ENCODE measurements around the gene PHKA1. TPM values are rescaled to one million over a fixed set of nuclear protein-coding genes. Genes with fewer than 3 reads are reported as not detected.

Gene PHKA1
- total and polyA plus RNA-seq, 2 donors (not counting 1 experiment from before 2014, with no cell fraction given) = 0.07 to 0.20 TPM

- Mint-ChIP-seq H3K4me1 (no peaks in the 10 kb centered on the region), H3K27me3 (no peaks in the 10 kb centered on the region), H3K9me3 (ENCODE audit: insufficient read depth) (no peaks in the 10 kb centered on the region), H3K27ac (no peak overlapping the region), H3K4me3 (no peak overlapping the region)
- POLR2A ChIA-PET = no interaction called here
- no peaks in the 10 kb centered on the region for H3K79me2 ChIP-seq (ENCODE audit: control insufficient read depth, insufficient read depth, low read length)
- H2AFZ ChIP-seq (ENCODE audit: insufficient read depth, low read depth, low read length, poor library complexity, severe bottlenecking) = no peak overlapping the region
- no peak for ATAC-seq (ENCODE audit: low read depth)
- TF ChIP-seq CTCF (IDR thresholded peaks at IDR 0.05) (no peak), EZH2 (IDR thresholded peaks at IDR 0.05; ENCODE audit: borderline replicate concordance, insufficient read depth, low read depth, low read length, poor library complexity, severe bottlenecking) (no peak)
- H3K4me2 ChIP-seq (replicated peaks; ENCODE audit: low read depth, low read length, poor library complexity, severe bottlenecking) = no peak overlapping the region
- no peak for DNase-seq
- H3K27me3 ChIP-seq (replicated peaks in 1 of 4; ENCODE audit: control extremely low read depth in 1 of 4, control insufficient read depth in 3 of 4, insufficient read depth in 4 of 4, low read length in 3 of 4) = no peaks in the 10 kb centered on the region
- H3K4me1 ChIP-seq (ENCODE audit: control insufficient read depth in 2 of 2, insufficient read depth in 2 of 2, low read length in 2 of 2) = no peaks in the 10 kb centered on the region
- WGBS (ENCODE audit: insufficient coverage) = 100% methylated on average over 1 of the region's 2 CpGs
- CTCF ChIA-PET = no interaction called here
- intact Hi-C loops (cut with micrococcal nuclease) = no loop called here
- no peaks in the 10 kb centered on the region for H3K9me3 ChIP-seq (ENCODE audit: control extremely low read depth in 1 of 3, control insufficient read depth in 2 of 3, insufficient read depth in 1 of 3, low read length in 2 of 3)
- H3K36me3 ChIP-seq (replicated peaks in 1 of 2; ENCODE audit: control extremely low read depth in 1 of 2, control insufficient read depth in 1 of 2, extremely low read depth in 1 of 2, insufficient read depth in 2 of 2, low read length in 1 of 2) = no peaks in the 10 kb centered on the region
- H3K4me3 ChIP-seq (ENCODE audit: control extremely low read depth in 1 of 5, extremely low read depth in 1 of 5, insufficient read depth in 1 of 5, low read depth in 2 of 5, low read length in 4 of 5) = no peak overlapping the region
- H3K27ac ChIP-seq (ENCODE audit: low read length in 2 of 2) = no peak overlapping the region
- H4K20me1 ChIP-seq (ENCODE audit: control insufficient read depth, insufficient read depth, low read length, poor library complexity, severe bottlenecking) = no peaks in the 10 kb centered on the region
- no peak overlapping the region for H3K9ac ChIP-seq (ENCODE audit: low read length)
Observed at GRCh38 chrX:72694170-72694569, 19.9 kb downstream of the PHKA1 start.

- Histone ChIP-seq H3K36me3 (replicated peaks in 1 of 2; ENCODE audit: control extremely low read depth in 1 of 2, control insufficient read depth in 1 of 2, extremely low read depth in 1 of 2, insufficient read depth in 2 of 2, low read length in 1 of 2) (no peaks in the 10 kb centered on the region), H3K27me3 (replicated peaks in 1 of 4; ENCODE audit: control extremely low read depth in 1 of 4, control insufficient read depth in 3 of 4, insufficient read depth in 4 of 4, low read length in 3 of 4) (no peaks in the 10 kb centered on the region), H2AFZ (ENCODE audit: insufficient read depth, low read depth, low read length, poor library complexity, severe bottlenecking) (no peak overlapping the region), H3K4me3 (ENCODE audit: control extremely low read depth in 1 of 5, extremely low read depth in 1 of 5, insufficient read depth in 1 of 5, low read depth in 2 of 5, low read length in 4 of 5) (no peak overlapping the region), H3K4me2 (replicated peaks; ENCODE audit: low read depth, low read length, poor library complexity, severe bottlenecking) (no peak overlapping the region), H4K20me1 (ENCODE audit: control insufficient read depth, insufficient read depth, low read length, poor library complexity, severe bottlenecking) (no peaks in the 10 kb centered on the region), H3K27ac (ENCODE audit: low read length in 2 of 2) (no peak overlapping the region), H3K4me1 (ENCODE audit: control insufficient read depth in 2 of 2, insufficient read depth in 2 of 2, low read length in 2 of 2) (no peaks in the 10 kb centered on the region), H3K9ac (ENCODE audit: low read length) (no peak overlapping the region), H3K79me2 (ENCODE audit: control insufficient read depth, insufficient read depth, low read length) (no peaks in the 10 kb centered on the region), H3K9me3 (ENCODE audit: control extremely low read depth in 1 of 3, control insufficient read depth in 2 of 3, insufficient read depth in 1 of 3, low read length in 2 of 3) (no peaks in the 10 kb centered on the region)
- intact Hi-C loops (cut with micrococcal nuclease) = no loop called here
- ChIA-PET POLR2A (no interaction called here), CTCF (no interaction called here)
- ATAC-seq (ENCODE audit: low read depth) = no peak
- Mint-ChIP-seq H3K27ac (no peak overlapping the region), H3K27me3 (no peaks in the 10 kb centered on the region), H3K9me3 (ENCODE audit: insufficient read depth) (no peaks in the 10 kb centered on the region), H3K4me1 (no peaks in the 10 kb centered on the region), H3K4me3 (no peak overlapping the region)
- TF ChIP-seq EZH2 (IDR thresholded peaks at IDR 0.05; ENCODE audit: borderline replicate concordance, insufficient read depth, low read depth, low read length, poor library complexity, severe bottlenecking) (no peak), CTCF (IDR thresholded peaks at IDR 0.05) (no peak)
- DNase-seq = no peak
- no CpG with 5 or more reads among the region's 1 CpG for WGBS (ENCODE audit: insufficient coverage)
Observed at GRCh38 chrX:72693477-72693876, 20.6 kb downstream of the PHKA1 start.
